Measurements from ENCODE around the gene C22orf31.

C22orf31 gene

GRCh38 chr22:29022101-29022817, 39.4 kb downstream of the C22orf31 start:
- DNase-seq (ENCODE audit: insufficient read length, low spot score) (no peak), FAIRE-seq (no peak)
- no peak for TF ChIP-seq TAF1 (IDR thresholded peaks at IDR 0.05; ENCODE audit: low read depth, low read length)
- no peak for TF ChIP-seq POLR2A (IDR thresholded peaks at IDR 0.05; ENCODE audit: low read depth, low read length)
- no peak for TF ChIP-seq PAX5 (IDR thresholded peaks at IDR 0.05; ENCODE audit: insufficient read depth, low read length, severe bottlenecking)
- TF ChIP-seq SPI1 (IDR thresholded peaks at IDR 0.05; ENCODE audit: low read depth, low read length) = no peak
- TF ChIP-seq POU2F2 (IDR thresholded peaks at IDR 0.05; ENCODE audit: low read depth, low read length) = no peak
- no peak for TF ChIP-seq POLR2AphosphoS5 (IDR thresholded peaks at IDR 0.05; ENCODE audit: low read depth, low read length)

GRCh38 chr22:29018293-29019189, 43.1 kb downstream of the C22orf31 start:
- no peak for FAIRE-seq
- no peak for TF ChIP-seq PAX5 (IDR thresholded peaks at IDR 0.05; ENCODE audit: insufficient read depth, low read length, severe bottlenecking)
- no peak for TF ChIP-seq POU2F2 (IDR thresholded peaks at IDR 0.05; ENCODE audit: low read depth, low read length)
- TF ChIP-seq SPI1 (IDR thresholded peaks at IDR 0.05; ENCODE audit: low read depth, low read length) = no peak
- TF ChIP-seq POLR2AphosphoS5 (IDR thresholded peaks at IDR 0.05; ENCODE audit: low read depth, low read length) = no peak
- no peak for TF ChIP-seq POLR2A (IDR thresholded peaks at IDR 0.05; ENCODE audit: low read depth, low read length)
- TF ChIP-seq TAF1 (IDR thresholded peaks at IDR 0.05; ENCODE audit: low read depth, low read length) = no peak
- DNase-seq (ENCODE audit: insufficient read length, low spot score) = no peak

- no peak for DNase-seq (ENCODE audit: insufficient read length, low spot score)
- TF ChIP-seq TAF1 (IDR thresholded peaks at IDR 0.05; ENCODE audit: low read depth, low read length) = no peak
- no peak for TF ChIP-seq POU2F2 (IDR thresholded peaks at IDR 0.05; ENCODE audit: low read depth, low read length)
- TF ChIP-seq POLR2A (IDR thresholded peaks at IDR 0.05; ENCODE audit: low read depth, low read length) = no peak
- no peak for TF ChIP-seq PAX5 (IDR thresholded peaks at IDR 0.05; ENCODE audit: insufficient read depth, low read length, severe bottlenecking)
- no peak for TF ChIP-seq POLR2AphosphoS5 (IDR thresholded peaks at IDR 0.05; ENCODE audit: low read depth, low read length)
- TF ChIP-seq SPI1 (IDR thresholded peaks at IDR 0.05; ENCODE audit: low read depth, low read length) = no peak
- FAIRE-seq = no peak
Observed at GRCh38 chr22:29016067-29016938, 45.3 kb downstream of the C22orf31 start.

- DNase-seq (ENCODE audit: insufficient read length, low spot score) = no peak
- no peak for FAIRE-seq
Observed at GRCh38 chr22:29014773-29015172, 46.9 kb downstream of the C22orf31 start.

GRCh38 chr22:29014293-29014692, 47.3 kb downstream of the C22orf31 start:
- DNase-seq (ENCODE audit: insufficient read length, low spot score) (no peak), FAIRE-seq (no peak)
- no peak for TF ChIP-seq POLR2A (IDR thresholded peaks at IDR 0.05; ENCODE audit: low read depth, low read length)
- no peak for TF ChIP-seq POLR2AphosphoS5 (IDR thresholded peaks at IDR 0.05; ENCODE audit: low read depth, low read length)
- TF ChIP-seq POU2F2 (IDR thresholded peaks at IDR 0.05; ENCODE audit: low read depth, low read length) = no peak
- no peak for TF ChIP-seq PAX5 (IDR thresholded peaks at IDR 0.05; ENCODE audit: insufficient read depth, low read length, severe bottlenecking)
- TF ChIP-seq TAF1 (IDR thresholded peaks at IDR 0.05; ENCODE audit: low read depth, low read length) = no peak

More at GRCh38 chr22:29014773-29015172, 46.9 kb downstream of the C22orf31 start:
- no peak for TF ChIP-seq TAF1 (IDR thresholded peaks at IDR 0.05; ENCODE audit: low read depth, low read length)
- no peak for TF ChIP-seq PAX5 (IDR thresholded peaks at IDR 0.05; ENCODE audit: insufficient read depth, low read length, severe bottlenecking)
- no peak for TF ChIP-seq POU2F2 (IDR thresholded peaks at IDR 0.05; ENCODE audit: low read depth, low read length)
- TF ChIP-seq SPI1 (IDR thresholded peaks at IDR 0.05; ENCODE audit: low read depth, low read length) = no peak
- TF ChIP-seq POLR2A (IDR thresholded peaks at IDR 0.05; ENCODE audit: low read depth, low read length) = no peak
- no peak for TF ChIP-seq POLR2AphosphoS5 (IDR thresholded peaks at IDR 0.05; ENCODE audit: low read depth, low read length)

- TF ChIP-seq POLR2A (IDR thresholded peaks at IDR 0.05; ENCODE audit: low read depth, low read length) (no peak), SPI1 (IDR thresholded peaks at IDR 0.05; ENCODE audit: low read depth, low read length) (no peak), POU2F2 (IDR thresholded peaks at IDR 0.05; ENCODE audit: low read depth, low read length) (no peak), TAF1 (IDR thresholded peaks at IDR 0.05; ENCODE audit: low read depth, low read length) (no peak), POLR2AphosphoS5 (IDR thresholded peaks at IDR 0.05; ENCODE audit: low read depth, low read length) (no peak), PAX5 (IDR thresholded peaks at IDR 0.05; ENCODE audit: insufficient read depth, low read length, severe bottlenecking) (no peak)
- DNase-seq (ENCODE audit: insufficient read length, low spot score) (no peak), FAIRE-seq (no peak)
Observed at GRCh38 chr22:29012952-29013351, 48.7 kb downstream of the C22orf31 start.

GRCh38 chr22:29012101-29012433, 49.6 kb downstream of the C22orf31 start:
- DNase-seq (ENCODE audit: insufficient read length, low spot score) (no peak), FAIRE-seq (no peak)
- TF ChIP-seq TAF1 (IDR thresholded peaks at IDR 0.05; ENCODE audit: low read depth, low read length) (no peak), PAX5 (IDR thresholded peaks at IDR 0.05; ENCODE audit: insufficient read depth, low read length, severe bottlenecking) (no peak), POLR2A (IDR thresholded peaks at IDR 0.05; ENCODE audit: low read depth, low read length) (no peak), POLR2AphosphoS5 (IDR thresholded peaks at IDR 0.05; ENCODE audit: low read depth, low read length) (no peak), SPI1 (IDR thresholded peaks at IDR 0.05; ENCODE audit: low read depth, low read length) (no peak), POU2F2 (IDR thresholded peaks at IDR 0.05; ENCODE audit: low read depth, low read length) (no peak)

- FAIRE-seq = no peak
- TF ChIP-seq PAX5 (IDR thresholded peaks at IDR 0.05; ENCODE audit: insufficient read depth, low read length, severe bottlenecking) = no peak
- TF ChIP-seq TAF1 (IDR thresholded peaks at IDR 0.05; ENCODE audit: low read depth, low read length) = no peak
- DNase-seq (ENCODE audit: insufficient read length, low spot score) = no peak
Observed at GRCh38 chr22:29011240-29012100, 50.2 kb downstream of the C22orf31 start.

All from GM12891 (cell line).